Left colon (tissue), 2 donors: Measurements from ENCODE around the gene LRRC8B. TPM values are rescaled to one million over a fixed set of nuclear protein-coding genes. Genes with fewer than 3 reads are reported as not detected.
"Not testable (repeated sequence)": the region's sequence is repeated elsewhere in the genome, so short reads cannot be mapped to it uniquely, and the experiment has no call there.

Source experiments
- ATAC-seq: fragments of 200-7000 bp; cut with Tn5 transposase; one replicate; pipeline ENCODE4 v1.9.1; 2020; ENCODE audit warnings: mild to moderate bottlenecking, moderate library complexity
- DNase-seq, 2 donors: peaks; one replicate each; pipeline ENCODE4 v3.0.0-alpha.2; 2020
- intact Hi-C, 2 donors: fragments of 100-400 bp; cut with DNase I in 1 of 2; cut with micrococcal nuclease in 1 of 2; formaldehyde crosslinking; loops; one replicate each; pipeline versions ENCODE4 v1.11.2 to v1.14.0; 2022; cut with DNase I, micrococcal nuclease
- total RNA-seq, 2 donors: library from RNA; stranded (reverse); fragmentation: NEBNext Ultra II Directional; extraction: Animal tissue kit (Norgen Biotek cat#: 25700); gene quantifications; one replicate each; pipeline ENCODE4 v1.2.1, GENCODE V29; 2021
- donor health status: DM: no; HTN: no; CAD: no.
- donor health status: DM: yes; HTN: yes; CAD: no.

Gene LRRC8B
- total RNA-seq, 2 donors from 2014 or later: 12.7 to 16.3 TPM

- DNase-seq (peak in 1 of 2 donors; percentile 25), ATAC-seq (peak; percentile 42)
- intact Hi-C loops: no loop called here
Observed at GRCh38 chr1:89519779-89520358, 4.8 kb upstream of the LRRC8B start.

GRCh38 chr1:89521977-89522376 is 2.7 kb upstream of the LRRC8B start:
- ATAC-seq, DNase-seq, intact Hi-C loops: not testable (repeated sequence)

- intact Hi-C loops: no loop called here
- ATAC-seq (peak; percentile 63), DNase-seq (peak; percentile 35 to 62)
Observed at GRCh38 chr1:89523572-89524368, 859 bp upstream of the LRRC8B start.

- ATAC-seq (peak; percentile 47), DNase-seq (peak in 1 of 2 donors; percentile 74)
- intact Hi-C loops: no loop called here
Observed at GRCh38 chr1:89525169-89525855, 683 bp downstream of the LRRC8B start.

GRCh38 chr1:89527256-89527655 is 2.6 kb downstream of the LRRC8B start:
- DNase-seq (no peak), ATAC-seq (no peak)
- intact Hi-C loops: no loop called here

- no peak for ATAC-seq
- no peak for DNase-seq
- intact Hi-C loops: no loop called here
Observed at GRCh38 chr1:89527750-89528381, 3.2 kb downstream of the LRRC8B start.

- ATAC-seq: no peak
- intact Hi-C loops: no loop called here
- no peak for DNase-seq
Observed at GRCh38 chr1:89528382-89528780, 3.8 kb downstream of the LRRC8B start.

- no peak for ATAC-seq
- DNase-seq: no peak
- intact Hi-C loops: no loop called here
Observed at GRCh38 chr1:89529196-89529595, 4.6 kb downstream of the LRRC8B start.

- ATAC-seq (no peak), DNase-seq (no peak)
- intact Hi-C loops: no loop called here
Observed at GRCh38 chr1:89530444-89531089, 5.9 kb downstream of the LRRC8B start.

- no peak for DNase-seq
Observed at GRCh38 chr1:89531480-89532139, 7.0 kb downstream of the LRRC8B start.

GRCh38 chr1:89532228-89532627 is 7.6 kb downstream of the LRRC8B start:
- intact Hi-C loops: no loop called here
- ATAC-seq (no peak), DNase-seq (no peak)

More at GRCh38 chr1:89531480-89532139, 7.0 kb downstream of the LRRC8B start:
- intact Hi-C loops: no loop called here
- peak; percentile 52 for ATAC-seq

GRCh38 chr1:89532866-89533265 is 8.2 kb downstream of the LRRC8B start:
- ATAC-seq (no peak), DNase-seq (no peak)
- intact Hi-C loops: no loop called here

- ATAC-seq (no peak), DNase-seq (no peak)
- intact Hi-C loops: no loop called here
Observed at GRCh38 chr1:89535537-89535936, 10.9 kb downstream of the LRRC8B start.

- DNase-seq (no peak), ATAC-seq (no peak)
- intact Hi-C loops: no loop called here
Observed at GRCh38 chr1:89536555-89537341, 12.1 kb downstream of the LRRC8B start.

GRCh38 chr1:89538361-89538760 is 13.7 kb downstream of the LRRC8B start:
- DNase-seq (no peak), ATAC-seq (no peak)
- intact Hi-C loops: no loop called here

GRCh38 chr1:89539128-89539527 is 14.5 kb downstream of the LRRC8B start:
- intact Hi-C loops: no loop called here
- no peak for DNase-seq
- no peak for ATAC-seq

GRCh38 chr1:89540406-89540970 is 15.9 kb downstream of the LRRC8B start:
- intact Hi-C loops: no loop called here
- DNase-seq: no peak
- ATAC-seq: no peak
